ENCODE results near the gene DDX23.
"Not testable (repeated sequence)": the region's sequence is repeated elsewhere in the genome, so short reads cannot be mapped to it uniquely, and the experiment has no call there.

DDX23 gene

GRCh38 chr12:48851883-48852733, at the start of gene DDX23:
TSS of gene DDX23 (minus strand) at chr12:48852163. CDS start at chr12:48845782, 6,381 bp downstream.
- DNase-seq = peak; percentile 81

- no peak for DNase-seq
Measured at GRCh38 chr12:48901278-48901677, 49.3 kb upstream of the DDX23 start.

DNA sequence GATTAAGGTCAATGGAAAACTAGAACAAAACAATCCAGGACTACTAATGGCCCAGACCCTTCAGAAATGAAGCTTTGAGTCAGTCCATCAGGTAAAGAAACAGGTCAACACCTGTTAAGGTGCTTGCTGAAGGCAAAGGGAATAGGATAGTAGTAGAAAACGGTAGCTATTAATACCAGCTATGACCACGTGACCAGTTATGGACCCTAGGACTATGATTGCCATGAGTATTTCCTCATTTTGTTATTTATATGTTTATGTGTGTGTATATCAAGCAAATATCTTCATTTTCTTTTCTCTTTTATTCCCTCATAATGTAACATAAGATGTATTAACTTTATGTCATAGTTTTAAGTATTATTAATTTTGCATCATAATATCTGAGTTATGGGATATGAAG, 47.7 kb upstream of the DDX23 start:
- DNase-seq = no peak

GRCh38 chr12:48894271-48894670, 42.3 kb upstream of the DDX23 start:
- DNase-seq = no peak

- DNase-seq = peak; percentile 21
Measured at GRCh38 chr12:48890657-48891418, 38.9 kb upstream of the DDX23 start.

GRCh38 chr12:48889679-48890078, 37.7 kb upstream of the DDX23 start:
- no peak for DNase-seq

GRCh38 chr12:48883305-48884161, 31.6 kb upstream of the DDX23 start:
- no peak for DNase-seq

- DNase-seq = no peak
Measured at GRCh38 chr12:48882972-48883304, 31.0 kb upstream of the DDX23 start.

GRCh38 chr12:48882315-48882687, 30.3 kb upstream of the DDX23 start:
- DNase-seq = no peak

- DNase-seq = no peak
Measured at GRCh38 chr12:48881686-48882314, 29.8 kb upstream of the DDX23 start.

DNA sequence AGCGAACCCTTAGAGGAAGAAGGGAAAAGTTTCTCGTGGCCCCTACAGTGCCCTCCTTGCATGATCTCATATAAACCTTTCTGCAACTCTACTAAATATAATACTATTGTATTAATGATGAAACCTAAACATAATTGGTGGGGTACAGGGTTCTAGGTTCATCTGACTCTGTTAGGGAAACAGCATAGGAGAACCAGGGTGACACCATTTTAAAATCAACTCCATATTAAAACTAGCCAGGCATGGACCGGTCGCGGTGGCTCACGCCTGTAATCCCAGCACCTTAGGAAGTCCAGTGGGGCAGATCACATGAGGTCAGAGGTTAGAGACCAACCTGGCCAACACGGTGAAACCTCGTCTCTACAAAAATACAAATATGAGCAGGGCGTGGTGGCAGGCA, 28.7 kb upstream of the DDX23 start:
- DNase-seq = no peak

DNA sequence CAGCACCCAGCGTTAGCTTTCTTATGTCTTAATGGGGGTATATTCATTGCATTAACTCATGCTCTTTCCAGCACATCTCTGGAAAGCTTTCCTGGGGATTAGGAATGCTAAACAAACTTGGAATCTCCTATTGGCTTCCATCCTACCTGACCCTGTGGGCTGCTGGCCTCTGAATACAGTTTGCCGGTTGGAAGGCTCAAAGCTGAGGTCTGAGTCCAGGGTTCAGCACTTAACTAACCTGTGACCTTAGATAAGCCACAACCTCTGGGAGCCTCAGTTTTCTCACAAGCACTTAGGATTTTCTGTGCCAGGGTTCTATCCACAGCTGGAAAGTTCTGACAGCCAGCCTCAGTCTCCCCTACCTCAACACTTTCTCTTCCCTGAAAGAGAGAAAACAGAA, 26.6 kb upstream of the DDX23 start:
- no peak for DNase-seq

DNA sequence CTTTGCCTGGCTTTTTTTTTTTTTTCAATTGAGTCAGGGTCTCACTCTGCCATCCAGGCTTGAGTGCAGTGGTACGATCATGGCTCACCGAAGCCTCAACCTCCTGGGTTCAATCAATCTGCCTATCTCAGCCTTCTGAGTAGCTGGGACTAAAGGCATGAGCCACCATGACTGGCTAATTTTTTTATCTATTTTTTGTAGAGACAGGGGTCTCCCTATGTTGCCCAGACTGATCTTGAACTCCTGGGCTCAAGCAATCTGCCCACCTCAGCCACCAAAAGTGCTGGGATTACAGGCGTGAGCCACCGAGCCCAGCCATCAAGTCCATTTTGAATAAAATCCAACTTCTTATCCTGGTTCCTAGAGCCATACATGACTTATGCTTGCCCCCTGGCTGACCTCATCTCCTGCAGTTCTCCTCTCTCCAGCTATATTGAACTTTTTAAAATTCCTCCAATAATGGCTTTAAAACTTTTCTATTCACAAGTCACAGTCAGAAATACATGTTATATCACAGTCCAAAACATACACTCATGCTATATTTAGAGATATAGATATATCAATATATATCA, 24.1 kb upstream of the DDX23 start:
- no peak for DNase-seq

DNA sequence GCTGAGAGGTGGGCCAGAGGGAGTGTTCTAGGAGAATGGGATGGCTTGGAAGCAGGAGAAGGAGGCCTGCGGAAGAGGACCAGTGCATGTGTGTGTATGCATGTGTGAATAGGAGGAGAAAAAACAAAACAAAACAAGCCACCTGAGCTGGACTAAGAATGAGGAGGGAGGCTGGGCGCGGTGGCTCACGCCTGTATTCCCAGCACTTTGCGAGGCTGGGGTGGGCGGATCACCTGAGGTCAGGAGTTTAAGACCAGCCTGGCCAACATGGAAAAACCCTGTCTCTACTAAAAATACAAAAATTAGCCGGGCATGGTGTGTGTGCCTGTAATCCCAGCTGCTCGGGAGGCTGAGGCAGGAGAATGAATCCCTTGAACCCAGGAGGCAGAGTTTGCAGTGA, 21.6 kb upstream of the DDX23 start:
- not testable (repeated sequence) for DNase-seq

GRCh38 chr12:48873096-48873495, 21.1 kb upstream of the DDX23 start:
- no peak for DNase-seq

DNA sequence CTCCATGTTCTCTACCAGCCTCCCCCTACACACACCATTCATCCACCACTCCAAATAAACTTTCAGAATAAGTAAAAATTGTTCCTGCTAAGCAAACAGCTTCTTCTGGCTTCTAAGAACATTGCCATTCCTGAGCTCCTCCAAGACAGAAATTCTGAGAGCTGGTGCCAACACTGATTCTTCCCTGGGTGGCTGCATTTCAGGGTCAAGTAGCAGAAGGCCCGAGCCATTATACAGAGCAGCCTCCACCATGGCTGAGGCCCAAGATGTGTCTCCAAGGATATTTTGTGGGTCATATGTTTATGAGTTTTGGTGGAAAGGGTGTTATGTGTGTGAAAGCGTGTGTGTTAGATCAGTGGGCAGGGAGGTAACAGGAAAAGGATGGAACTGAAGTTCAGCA, 17.2 kb upstream of the DDX23 start:
- no peak for DNase-seq

DNA sequence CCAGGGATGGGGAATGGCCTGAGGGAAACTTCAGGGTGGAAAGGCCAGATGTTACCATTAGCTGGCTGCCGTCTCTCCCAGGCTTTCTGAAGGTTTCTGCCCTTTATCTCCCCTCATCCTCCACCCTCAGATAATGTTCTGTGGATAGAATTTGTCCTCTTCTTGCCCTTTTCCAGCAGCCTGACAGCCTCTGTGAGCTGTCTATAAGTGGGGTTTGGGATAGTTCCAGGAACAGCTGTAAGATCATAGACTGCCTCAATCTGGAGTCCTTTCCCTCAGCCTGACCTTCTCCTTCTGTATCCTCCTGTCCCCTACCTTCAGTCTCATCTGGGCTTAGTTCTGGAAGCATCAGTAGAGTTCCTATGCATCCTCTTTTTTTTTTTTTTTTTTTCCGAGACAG, 16.5 kb upstream of the DDX23 start:
- DNase-seq = no peak

DNA sequence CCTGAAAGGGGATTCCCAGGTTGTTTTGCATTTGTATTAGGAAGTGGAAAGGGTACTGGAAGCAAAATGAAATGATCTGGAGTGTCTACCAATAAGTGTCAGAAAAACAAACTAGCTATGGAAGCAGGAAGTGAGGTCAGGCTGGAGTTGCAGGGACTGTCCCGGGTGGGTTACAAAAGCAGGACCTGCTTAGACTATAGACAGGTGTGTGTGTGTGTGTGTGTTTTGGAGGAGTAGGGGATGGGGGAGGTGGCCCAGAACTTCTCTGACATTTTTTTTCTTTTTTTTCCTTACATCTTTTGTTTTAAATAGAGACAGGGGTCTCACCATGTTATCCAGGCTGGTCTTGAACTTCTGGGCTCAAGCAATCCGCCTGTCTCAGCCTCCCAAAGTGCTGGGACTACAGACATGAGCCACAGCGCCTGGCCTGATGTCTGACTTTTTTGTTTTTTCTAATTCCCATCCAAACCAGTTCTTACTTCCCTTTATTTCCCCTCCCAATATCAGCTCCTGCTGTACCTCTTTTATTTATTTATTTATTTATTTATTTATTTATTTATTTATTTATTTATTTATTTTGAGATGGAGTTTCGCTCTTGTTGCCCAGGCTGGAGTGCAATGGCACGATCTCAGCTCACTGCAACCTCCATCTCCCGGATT, 14.2 kb upstream of the DDX23 start:
- DNase-seq = no peak

GRCh38 chr12:48865281-48866051, 13.5 kb upstream of the DDX23 start, which contains the start of gene RND1:
TSS of gene RND1 (minus strand) at chr12:48865870. CDS start at chr12:48865767, 103 bp downstream.
- peak; percentile 75 for DNase-seq

DNA sequence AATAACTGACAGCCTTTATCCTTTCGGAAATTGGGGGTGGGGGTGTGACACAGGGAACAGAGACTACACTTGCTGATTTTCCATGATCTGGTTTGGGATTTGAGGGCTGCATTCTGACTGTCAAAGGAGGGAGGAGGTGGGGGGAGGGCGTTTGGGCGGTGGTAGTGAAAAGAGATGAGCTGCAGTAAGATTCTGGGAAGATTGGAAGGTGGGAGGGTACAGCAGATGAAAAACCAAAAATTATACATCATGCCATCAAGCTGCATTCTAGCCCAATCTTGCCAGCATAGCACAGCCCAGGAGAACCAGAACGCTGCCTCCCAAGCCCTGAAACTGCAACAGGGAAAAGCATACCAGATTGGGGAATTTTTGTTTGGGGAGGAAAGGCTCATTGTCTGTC, 11.3 kb upstream of the DDX23 start:
- DNase-seq = no peak

DNA sequence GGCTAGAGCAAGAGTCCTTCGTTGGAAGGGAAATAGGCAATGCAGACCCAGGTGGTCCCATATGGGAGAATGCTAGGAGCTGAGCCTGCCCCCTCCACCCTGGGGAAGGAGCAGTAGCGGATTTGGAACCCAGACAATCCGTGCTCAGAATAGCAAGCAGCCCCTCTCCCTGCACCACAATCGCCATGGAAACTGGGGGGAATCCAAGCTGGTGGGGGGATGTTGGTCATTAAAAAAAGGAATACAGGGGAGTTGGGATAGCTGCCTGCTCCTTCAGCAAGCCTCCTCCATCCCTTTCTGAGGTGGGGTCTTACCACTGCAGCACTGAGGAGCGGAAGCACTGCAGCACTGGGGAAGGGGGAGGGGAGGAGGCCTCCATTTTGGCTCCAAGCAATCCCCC, 10.8 kb upstream of the DDX23 start:
- DNase-seq = no peak
